Measurements from ENCODE around the gene CCDC3.
"Not testable (repeated sequence)": the region's sequence is repeated elsewhere in the genome, so short reads cannot be mapped to it uniquely, and the experiment has no call there.

Gene CCDC3

GRCh38 chr10:13046851-13047528, 45.5 kb upstream of the CCDC3 start:
- Histone ChIP-seq H3K27ac (no peak overlapping the region), H3K9me3 (ENCODE audit: severe bottlenecking) (no peaks in the 10 kb centered on the region), H3K4me3 (ENCODE audit: low read depth, low read length) (no peak overlapping the region), H3K27me3 (ENCODE audit: insufficient read depth, low read depth, severe bottlenecking) (no peaks in the 10 kb centered on the region), H3K36me3 (no peaks in the 10 kb centered on the region)
- no peak for TF ChIP-seq CTCF (IDR thresholded peaks at IDR 0.05; ENCODE audit: low read depth, low read length)
- no peak for DNase-seq

- H3K27ac ChIP-seq = no peak overlapping the region
- H3K36me3 ChIP-seq = no peaks in the 10 kb centered on the region
- DNase-seq = no peak
- no peaks in the 10 kb centered on the region for H3K27me3 ChIP-seq (ENCODE audit: insufficient read depth, low read depth, severe bottlenecking)
- TF ChIP-seq CTCF (IDR thresholded peaks at IDR 0.05; ENCODE audit: low read depth, low read length) = no peak
- no peaks in the 10 kb centered on the region for H3K9me3 ChIP-seq (ENCODE audit: severe bottlenecking)
- no peak overlapping the region for H3K4me3 ChIP-seq (ENCODE audit: low read depth, low read length)
Measured at GRCh38 chr10:13043520-13043919, 42.0 kb upstream of the CCDC3 start.

- DNase-seq = no peak
- H3K27ac ChIP-seq = no peak overlapping the region
- no peak overlapping the region for H3K4me3 ChIP-seq (ENCODE audit: low read depth, low read length)
- H3K27me3 ChIP-seq (ENCODE audit: insufficient read depth, low read depth, severe bottlenecking) = no peaks in the 10 kb centered on the region
- no peaks in the 10 kb centered on the region for H3K9me3 ChIP-seq (ENCODE audit: severe bottlenecking)
- H3K36me3 ChIP-seq = no peaks in the 10 kb centered on the region
- no peak for TF ChIP-seq CTCF (IDR thresholded peaks at IDR 0.05; ENCODE audit: low read depth, low read length)
Measured at GRCh38 chr10:13039761-13040160, 38.2 kb upstream of the CCDC3 start.

GRCh38 chr10:13038391-13038790, 36.9 kb upstream of the CCDC3 start:
- no peak for DNase-seq
- no peak for TF ChIP-seq CTCF (IDR thresholded peaks at IDR 0.05; ENCODE audit: low read depth, low read length)
- no peak overlapping the region for H3K27ac ChIP-seq
- H3K36me3 ChIP-seq = no peaks in the 10 kb centered on the region
- H3K9me3 ChIP-seq (ENCODE audit: severe bottlenecking) = no peaks in the 10 kb centered on the region
- no peak overlapping the region for H3K4me3 ChIP-seq (ENCODE audit: low read depth, low read length)
- H3K27me3 ChIP-seq (ENCODE audit: insufficient read depth, low read depth, severe bottlenecking) = no peaks in the 10 kb centered on the region

- H3K27ac ChIP-seq = no peak overlapping the region
- no peaks in the 10 kb centered on the region for H3K27me3 ChIP-seq (ENCODE audit: insufficient read depth, low read depth, severe bottlenecking)
- no peak for DNase-seq
- no peaks in the 10 kb centered on the region for H3K9me3 ChIP-seq (ENCODE audit: severe bottlenecking)
- TF ChIP-seq CTCF (IDR thresholded peaks at IDR 0.05; ENCODE audit: low read depth, low read length) = no peak
- H3K36me3 ChIP-seq = no peaks in the 10 kb centered on the region
- no peak overlapping the region for H3K4me3 ChIP-seq (ENCODE audit: low read depth, low read length)
Measured at GRCh38 chr10:13037832-13038231, 36.3 kb upstream of the CCDC3 start.

GRCh38 chr10:13036841-13037240, 35.3 kb upstream of the CCDC3 start:
- H3K4me3 ChIP-seq (ENCODE audit: low read depth, low read length) = no peak overlapping the region
- H3K27me3 ChIP-seq (ENCODE audit: insufficient read depth, low read depth, severe bottlenecking) = no peaks in the 10 kb centered on the region

GRCh38 chr10:13035731-13036130, 34.2 kb upstream of the CCDC3 start:
- H3K9me3 ChIP-seq (ENCODE audit: severe bottlenecking); H3K27ac ChIP-seq; H3K4me3 ChIP-seq (ENCODE audit: low read depth, low read length); H3K36me3 ChIP-seq; DNase-seq; H3K27me3 ChIP-seq (ENCODE audit: insufficient read depth, low read depth, severe bottlenecking): not testable (repeated sequence)

More at GRCh38 chr10:13036841-13037240, 35.3 kb upstream of the CCDC3 start:
- no peak for TF ChIP-seq CTCF (IDR thresholded peaks at IDR 0.05; ENCODE audit: low read depth, low read length)
- Histone ChIP-seq H3K36me3 (no peaks in the 10 kb centered on the region), H3K27ac (no peak overlapping the region), H3K9me3 (ENCODE audit: severe bottlenecking) (no peaks in the 10 kb centered on the region)
- no peak for DNase-seq

Data from WERI-Rb-1 (cell line).